Loucy (cell line): ENCODE measurements around the gene USP5.
A peak's percentile ranks its signal among the peaks of the same experiment; 100 is the strongest.

Experiments
- EZH2phosphoT487 ChIP-seq: fragments of 200-600 bp; IDR thresholded peaks from 2 replicates; pipeline ENCODE4 v1.6.1; 2018; ENCODE audit warnings: antibody characterized with exemption, mild to moderate bottlenecking, moderate library complexity, borderline replicate concordance
- TF ChIP-seq, protein P1 (sequence below): fragments of 200-600 bp; sonication (generic); conservative IDR thresholded peaks from 2 replicates; pipeline ENCODE4 v1.5.1; 2014; ENCODE audit warnings: mild to moderate bottlenecking, antibody characterized with exemption, low read length

GRCh38 chr12:6890789-6891645, 39.1 kb downstream of the USP5 start:
- TF ChIP-seq, protein P1, sequence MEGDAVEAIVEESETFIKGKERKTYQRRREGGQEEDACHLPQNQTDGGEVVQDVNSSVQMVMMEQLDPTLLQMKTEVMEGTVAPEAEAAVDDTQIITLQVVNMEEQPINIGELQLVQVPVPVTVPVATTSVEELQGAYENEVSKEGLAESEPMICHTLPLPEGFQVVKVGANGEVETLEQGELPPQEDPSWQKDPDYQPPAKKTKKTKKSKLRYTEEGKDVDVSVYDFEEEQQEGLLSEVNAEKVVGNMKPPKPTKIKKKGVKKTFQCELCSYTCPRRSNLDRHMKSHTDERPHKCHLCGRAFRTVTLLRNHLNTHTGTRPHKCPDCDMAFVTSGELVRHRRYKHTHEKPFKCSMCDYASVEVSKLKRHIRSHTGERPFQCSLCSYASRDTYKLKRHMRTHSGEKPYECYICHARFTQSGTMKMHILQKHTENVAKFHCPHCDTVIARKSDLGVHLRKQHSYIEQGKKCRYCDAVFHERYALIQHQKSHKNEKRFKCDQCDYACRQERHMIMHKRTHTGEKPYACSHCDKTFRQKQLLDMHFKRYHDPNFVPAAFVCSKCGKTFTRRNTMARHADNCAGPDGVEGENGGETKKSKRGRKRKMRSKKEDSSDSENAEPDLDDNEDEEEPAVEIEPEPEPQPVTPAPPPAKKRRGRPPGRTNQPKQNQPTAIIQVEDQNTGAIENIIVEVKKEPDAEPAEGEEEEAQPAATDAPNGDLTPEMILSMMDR, result peak; percentile 71
- TF ChIP-seq EZH2phosphoT487, result no peak
